Neuronal stem cell (in vitro differentiated cells): ENCODE data around the gene ZNF423.

ENCODE experiments used
- DNase-seq: peaks from one replicate; pipeline ENCODE4 v3.0.0-alpha.2; 2013; ENCODE audit warnings: low spot score
- H2AFZ ChIP-seq: one replicate; pipeline ENCODE4 v1.6.1; 2013; ENCODE audit warnings: mild to moderate bottlenecking, low read length, inconsistent platforms
- H2AK5ac ChIP-seq: 2 replicates; pipeline ENCODE4 v1.6.1; 2013; ENCODE audit warnings: low read depth, mild to moderate bottlenecking, inconsistent platforms, low read length, moderate library complexity, mixed read lengths
- H2BK120ac ChIP-seq: 2 replicates; pipeline ENCODE4 v1.6.1; 2013; ENCODE audit warnings: low read depth, mild to moderate bottlenecking, inconsistent platforms, low read length, moderate library complexity, mixed read lengths
- H2BK12ac ChIP-seq: one replicate; pipeline ENCODE4 v1.6.1; 2013; ENCODE audit warnings: low read length, inconsistent platforms
- H2BK15ac ChIP-seq: 2 replicates; pipeline ENCODE4 v1.6.1; 2013; ENCODE audit warnings: mild to moderate bottlenecking, low read length, inconsistent platforms, mixed read lengths
- H2BK5ac ChIP-seq: one replicate; pipeline ENCODE4 v1.6.1; 2013; ENCODE audit warnings: inconsistent platforms, mild to moderate bottlenecking, low read length, moderate library complexity
- H3K14ac ChIP-seq: one replicate; pipeline ENCODE4 v1.6.1; 2013; ENCODE audit warnings: low read length, inconsistent platforms
- H3K18ac ChIP-seq: 2 replicates; pipeline ENCODE4 v1.6.1; 2013; ENCODE audit warnings: low read length, inconsistent platforms
- H3K23ac ChIP-seq: 2 replicates; pipeline ENCODE4 v1.6.1; 2013; ENCODE audit warnings: low read depth, mild to moderate bottlenecking, mixed read lengths, low read length, inconsistent platforms; ENCODE audit not compliant: poor library complexity
- H3K27ac ChIP-seq: replicated peaks from 3 replicates; pipeline ENCODE4 v1.5.1; 2013; ENCODE audit warnings: low read length, inconsistent platforms
- H3K27me3 ChIP-seq, 3 experiments: 2 replicates each; pipeline ENCODE4 v1.6.1; 2013; ENCODE audit warnings: low read length in 3 of 3, mild to moderate bottlenecking in 2 of 3, inconsistent platforms in 1 of 3, low read depth in 1 of 3, mixed read lengths in 1 of 3, moderate library complexity in 1 of 3; ENCODE audit not compliant: control insufficient read depth in 3 of 3, insufficient read depth in 3 of 3
- H3K36me3 ChIP-seq, 2 donors: replicated peaks in 1 of 2; 2 replicates each; pipeline ENCODE4 v1.6.1; 2013; ENCODE audit warnings: low read length in 2 of 2; ENCODE audit not compliant: control insufficient read depth in 2 of 2, insufficient read depth in 2 of 2
- H3K4ac ChIP-seq: 2 replicates; pipeline ENCODE4 v1.6.1; 2013; ENCODE audit warnings: inconsistent platforms, mild to moderate bottlenecking, low read length, moderate library complexity
- H3K4me1 ChIP-seq, 2 donors: 1 replicate in 1 of 2; 2 replicates in 1 of 2; pipeline ENCODE4 v1.6.1; 2013; ENCODE audit warnings: low read length in 2 of 2, low read depth in 1 of 2; ENCODE audit not compliant: control insufficient read depth in 2 of 2, insufficient read depth in 1 of 2
- H3K4me2 ChIP-seq: one replicate; pipeline ENCODE4 v1.6.1; 2013; ENCODE audit warnings: mild to moderate bottlenecking, low read length, inconsistent platforms; ENCODE audit not compliant: insufficient read depth, poor library complexity, severe bottlenecking
- H3K4me3 ChIP-seq, 2 donors: 2 replicates each; pipeline ENCODE4 v1.5.1; 2013; ENCODE audit warnings: low read length in 2 of 2, mild to moderate bottlenecking in 2 of 2, inconsistent platforms in 1 of 2, moderate library complexity in 1 of 2
- H3K79me1 ChIP-seq: one replicate; pipeline ENCODE4 v1.6.1; 2013; ENCODE audit warnings: low read depth, mild to moderate bottlenecking, inconsistent platforms, low read length, moderate library complexity
- H3K9ac ChIP-seq: one replicate; pipeline ENCODE4 v1.6.1; 2013; ENCODE audit warnings: mild to moderate bottlenecking, low read depth, low read length, inconsistent platforms; ENCODE audit not compliant: poor library complexity
- H3K9me3 ChIP-seq, 2 donors: replicated peaks in 1 of 2; 2 replicates each; pipeline versions ENCODE3 to v1.6.1; 2013; ENCODE audit warnings: low read length in 2 of 2, mild to moderate bottlenecking in 2 of 2, inconsistent platforms in 1 of 2, low read depth in 1 of 2, mixed read lengths in 1 of 2, moderate library complexity in 1 of 2; ENCODE audit not compliant: control insufficient read depth in 2 of 2, insufficient read depth in 1 of 2
- H4K8ac ChIP-seq: one replicate; pipeline ENCODE4 v1.6.1; 2013; ENCODE audit warnings: low read depth, mild to moderate bottlenecking, inconsistent platforms, low read length, moderate library complexity
- H4K91ac ChIP-seq: one replicate; pipeline ENCODE4 v1.6.1; 2013; ENCODE audit warnings: low read length, low read depth, mild to moderate bottlenecking, inconsistent platforms; ENCODE audit not compliant: poor library complexity
- WGBS, 2 donors: extraction: QIAGEN DNeasy Blood & Tissue Kit; methylation state at CpG; one replicate each; pipeline ENCODE4 v1.1.7; 2013; ENCODE audit warnings: missing lambda C conversion rate in 2 of 2, mixed read lengths in 1 of 2; ENCODE audit not compliant: insufficient read length in 2 of 2, insufficient replicate concordance in 1 of 2; ENCODE audit errors: extremely low coverage in 2 of 2; 5-methylcytosine and 5-hydroxymethylcytosine counted together

Gene ZNF423

DNA sequence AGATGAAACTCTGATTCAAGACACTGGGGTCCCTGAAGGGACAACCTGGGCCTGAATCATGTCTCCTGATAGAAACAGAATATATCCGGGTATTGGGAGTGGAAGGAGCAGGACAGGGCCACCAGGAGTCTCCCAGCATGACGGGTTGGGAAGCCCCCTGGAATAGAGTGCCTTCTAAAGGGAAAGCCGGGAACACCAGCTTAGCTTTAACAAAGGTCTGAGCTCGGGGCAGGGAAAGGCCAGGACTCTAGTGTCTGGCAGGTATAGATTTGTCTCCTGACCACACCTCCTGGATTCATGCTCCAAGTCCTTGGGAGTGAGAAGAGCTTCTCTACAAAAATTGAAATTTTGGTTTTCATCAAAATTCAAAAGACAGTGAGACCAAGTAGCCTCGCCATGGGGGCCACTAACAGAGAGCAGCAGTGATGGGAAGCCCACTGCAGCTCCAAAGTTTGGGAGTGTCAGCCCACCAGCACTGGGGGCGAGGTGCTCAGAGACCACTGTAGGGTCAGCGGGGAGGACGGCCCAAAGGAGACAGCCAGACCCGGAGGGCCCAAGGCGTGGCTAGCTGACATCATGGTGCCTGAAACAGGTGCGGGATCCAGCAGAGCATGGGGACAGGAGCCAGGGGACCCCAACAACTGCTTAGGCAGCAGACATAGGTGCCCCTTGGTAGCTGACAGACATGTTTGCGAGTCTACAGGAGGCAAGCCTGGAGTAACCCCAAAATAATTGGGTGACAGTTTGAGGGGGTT, 401.3 kb downstream of the ZNF423 start:
- WGBS, 2 donors = no CpG with 5 or more reads among the region's 12 CpGs
- H4K91ac ChIP-seq = no peak overlapping the region

DNA sequence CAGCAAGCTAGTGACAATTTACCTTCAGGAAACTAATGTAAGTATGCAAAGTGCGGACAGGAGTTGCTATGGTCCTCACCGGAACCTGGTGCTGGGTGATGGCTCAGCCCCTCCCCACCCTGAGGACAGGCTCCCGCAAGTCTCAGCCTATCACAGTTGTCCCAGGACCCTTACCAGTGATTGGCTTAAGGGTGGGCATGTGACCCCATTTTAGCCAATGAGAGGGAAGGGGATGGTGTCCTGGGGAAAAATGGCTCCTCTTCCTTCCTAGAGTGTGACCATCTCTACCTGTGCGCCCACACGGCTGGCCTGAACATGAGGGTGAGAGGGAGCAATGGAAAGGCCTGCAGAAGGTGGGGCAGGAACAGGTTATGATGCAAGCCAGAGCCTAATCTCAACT, 401.9 kb downstream of the ZNF423 start:
- H2AFZ ChIP-seq = no peak overlapping the region
- H3K4me1 ChIP-seq = peaks cover 0 to 3% of the 10 kb centered on the region in 2 donors
- H3K79me1 ChIP-seq = no peaks in the 10 kb centered on the region
- DNase-seq = no peak
- no peak overlapping the region for H2AK5ac ChIP-seq
- H3K23ac ChIP-seq = no peak overlapping the region
- H3K36me3 ChIP-seq = no peaks in the 10 kb centered on the region
- no peak overlapping the region for H2BK5ac ChIP-seq
- no peak overlapping the region for H3K4ac ChIP-seq
- no peak overlapping the region for H4K91ac ChIP-seq
- H3K27ac ChIP-seq = no peak overlapping the region
- H2BK15ac ChIP-seq = no peak overlapping the region
- no CpG with 5 or more reads among the region's 5 CpGs for WGBS, 2 donors
- no peaks in the 10 kb centered on the region for H3K9me3 ChIP-seq
- H3K9ac ChIP-seq = no peak overlapping the region
- no peak overlapping the region for H2BK120ac ChIP-seq
- H3K27me3 ChIP-seq = peaks cover 0 to 38% (median 0%) of the 10 kb centered on the region in 3 experiments
- no peak overlapping the region for H3K4me3 ChIP-seq
- H3K18ac ChIP-seq = no peak overlapping the region
- no peak overlapping the region for H2BK12ac ChIP-seq
- H4K8ac ChIP-seq = no peak overlapping the region
- H3K4me2 ChIP-seq = no peak overlapping the region
- no peak overlapping the region for H3K14ac ChIP-seq

More for the DNA sequence above, 401.3 kb downstream of the ZNF423 start:
- Histone ChIP-seq H3K23ac (no peak overlapping the region), H3K18ac (peak overlapping the region; percentile 48), H3K27ac (no peak overlapping the region), H2AK5ac (no peak overlapping the region), H3K4ac (no peak overlapping the region), H4K8ac (no peak overlapping the region), H3K4me3 (no peak overlapping the region), H3K4me2 (no peak overlapping the region), H3K36me3 (no peaks in the 10 kb centered on the region), H2BK120ac (no peak overlapping the region), H3K9ac (no peak overlapping the region), H3K27me3 (peaks cover 0 to 39% (median 0%) of the 10 kb centered on the region in 3 experiments), H2BK12ac (no peak overlapping the region), H3K79me1 (no peaks in the 10 kb centered on the region), H2BK15ac (no peak overlapping the region), H3K4me1 (peaks cover 0 to 3% of the 10 kb centered on the region in 2 donors), H3K14ac (no peak overlapping the region), H3K9me3 (no peaks in the 10 kb centered on the region), H2AFZ (no peak overlapping the region), H2BK5ac (no peak overlapping the region)
- no peak for DNase-seq

DNA sequence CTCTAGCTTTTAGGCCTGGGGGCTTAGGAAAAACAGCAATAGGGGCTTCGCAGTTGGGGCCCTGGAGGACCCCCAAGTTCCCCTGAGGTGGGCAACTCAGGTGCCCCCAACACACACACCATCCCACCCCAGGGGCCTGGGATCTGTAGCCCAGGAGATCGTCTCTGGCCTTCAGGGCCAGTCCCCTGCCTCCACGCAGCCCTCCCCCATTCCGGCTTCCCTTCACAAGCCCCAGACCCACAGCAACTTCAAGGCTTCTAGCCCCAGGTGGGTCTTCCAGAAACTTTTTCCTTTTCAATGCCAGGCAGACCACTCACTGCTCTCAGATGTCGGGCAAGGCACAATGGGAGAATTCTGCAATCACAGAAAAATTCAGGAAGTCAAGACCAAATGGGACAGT, 402.9 kb downstream of the ZNF423 start:
- no peak overlapping the region for H4K8ac ChIP-seq
- peaks cover 0 to 3% of the 10 kb centered on the region in 2 donors for H3K4me1 ChIP-seq
- H3K4me2 ChIP-seq = no peak overlapping the region
- no peak overlapping the region for H3K4ac ChIP-seq
- H3K9me3 ChIP-seq = no peaks in the 10 kb centered on the region
- no peak overlapping the region for H2AK5ac ChIP-seq
- no peak for DNase-seq
- WGBS, 2 donors = no CpG with 5 or more reads among the region's 5 CpGs
- no peak overlapping the region for H2BK15ac ChIP-seq
- no peaks in the 10 kb centered on the region for H3K36me3 ChIP-seq
- H2AFZ ChIP-seq = no peak overlapping the region
- H3K27me3 ChIP-seq = peaks cover 0 to 31% (median 0%) of the 10 kb centered on the region in 3 experiments
- H4K91ac ChIP-seq = no peak overlapping the region
- H3K23ac ChIP-seq = no peak overlapping the region
- no peak overlapping the region for H2BK12ac ChIP-seq
- H3K4me3 ChIP-seq = no peak overlapping the region
- H2BK5ac ChIP-seq = no peak overlapping the region
- no peaks in the 10 kb centered on the region for H3K79me1 ChIP-seq
- no peak overlapping the region for H3K27ac ChIP-seq
- H3K14ac ChIP-seq = no peak overlapping the region
- H2BK120ac ChIP-seq = no peak overlapping the region
- no peak overlapping the region for H3K9ac ChIP-seq
- no peak overlapping the region for H3K18ac ChIP-seq

DNA sequence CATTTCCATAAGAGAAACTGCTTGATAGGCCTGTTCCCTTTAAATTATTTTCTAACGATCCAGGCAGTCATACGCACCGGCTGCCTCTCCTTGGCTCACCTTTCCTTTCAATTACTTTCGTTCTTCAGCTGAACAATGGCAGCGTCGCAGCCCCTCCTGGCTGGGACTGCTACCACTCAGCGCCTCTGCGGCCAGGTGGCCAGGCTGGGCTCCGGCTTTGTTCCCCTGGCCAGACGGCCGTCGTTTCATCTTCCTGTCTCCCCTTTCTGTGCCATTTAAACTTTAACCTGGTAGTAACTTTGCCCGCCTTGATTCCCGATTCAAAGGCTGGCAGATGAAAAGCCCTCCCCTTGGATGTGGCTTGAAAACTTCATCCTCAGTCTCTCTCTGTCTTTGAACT, 403.3 kb downstream of the ZNF423 start:
- Histone ChIP-seq H3K23ac (no peak overlapping the region), H3K4me2 (no peak overlapping the region), H2AK5ac (no peak overlapping the region), H3K36me3 (no peaks in the 10 kb centered on the region), H2BK5ac (no peak overlapping the region), H3K4me1 (peaks cover 0 to 3% of the 10 kb centered on the region in 2 donors), H2AFZ (no peak overlapping the region), H3K27me3 (peaks cover 0 to 27% (median 0%) of the 10 kb centered on the region in 3 experiments), H2BK15ac (no peak overlapping the region), H3K4me3 (no peak overlapping the region), H3K4ac (no peak overlapping the region), H3K14ac (no peak overlapping the region), H3K79me1 (no peaks in the 10 kb centered on the region), H4K8ac (no peak overlapping the region), H3K18ac (no peak overlapping the region), H2BK120ac (no peak overlapping the region), H4K91ac (no peak overlapping the region), H3K27ac (no peak overlapping the region), H3K9me3 (no peaks in the 10 kb centered on the region), H3K9ac (no peak overlapping the region), H2BK12ac (no peak overlapping the region)
- WGBS, 2 donors = no CpG with 5 or more reads among the region's 14 CpGs
- no peak for DNase-seq
